Aorta (tissue), 5 donors: ENCODE data around the gene PC. TPM values are rescaled to one million over a fixed set of nuclear protein-coding genes. Genes with fewer than 3 reads are reported as not detected.

Source experiments
- ATAC-seq: fragments of 200-7000 bp; cut with Tn5 transposase; one replicate; pipeline ENCODE4 v1.9.1; 2022; ENCODE audit warnings: moderate library complexity; ENCODE audit not compliant: low FRiP score
- DNase-seq, 2 donors: peaks; one replicate each; pipeline ENCODE4 v3.0.0-alpha.2; 2020
- H3K27ac ChIP-seq, 2 donors: one replicate each; pipeline ENCODE4 v1.5.1; 2013; ENCODE audit warnings: low read length in 2 of 2, mild to moderate bottlenecking in 2 of 2, moderate library complexity in 2 of 2, control low read depth in 1 of 2, inconsistent platforms in 1 of 2, low read depth in 1 of 2
- H3K27me3 ChIP-seq, 2 donors: one replicate each; pipeline ENCODE4 v1.6.1; 2013; ENCODE audit warnings: control low read depth in 1 of 2, low read length in 1 of 2, mild to moderate bottlenecking in 1 of 2, moderate library complexity in 1 of 2; ENCODE audit not compliant: insufficient read depth in 2 of 2, control insufficient read depth in 1 of 2
- H3K36me3 ChIP-seq, 2 donors: one replicate each; pipeline ENCODE4 v1.6.1; 2013; ENCODE audit warnings: control low read depth in 1 of 2, low read length in 1 of 2, mild to moderate bottlenecking in 1 of 2; ENCODE audit not compliant: insufficient read depth in 2 of 2, control insufficient read depth in 1 of 2
- H3K4me1 ChIP-seq, 2 donors: one replicate each; pipeline ENCODE4 v1.6.1; 2013; ENCODE audit warnings: low read length in 2 of 2, control low read depth in 1 of 2, mild to moderate bottlenecking in 1 of 2, moderate library complexity in 1 of 2; ENCODE audit not compliant: insufficient read depth in 2 of 2, control insufficient read depth in 1 of 2
- H3K4me3 ChIP-seq, 2 donors: one replicate each; pipeline ENCODE4 v1.5.1; 2013; ENCODE audit warnings: low read length in 2 of 2, control low read depth in 1 of 2, mild to moderate bottlenecking in 1 of 2
- H3K9me3 ChIP-seq: one replicate; pipeline ENCODE4 v1.6.1; 2013; ENCODE audit warnings: mild to moderate bottlenecking, low read length; ENCODE audit not compliant: control insufficient read depth
- WGBS, 2 donors: extraction: QIAGEN DNeasy Blood & Tissue Kit; methylation state at CpG; one replicate each; pipeline ENCODE4 v1.1.7; 2013; 5-methylcytosine and 5-hydroxymethylcytosine counted together
- intact Hi-C, 2 donors: fragments of 100-400 bp; cut with DNase I; formaldehyde crosslinking; loops; one replicate each; pipeline versions ENCODE4 v1.14.2 to v1.15.0; 2022
- polyA plus RNA-seq, 2 donors: library from polyadenylated mRNA; stranded (reverse); fragments of 200-250 nt; gene quantifications; one replicate each; pipeline ENCODE4 v1.2.3, GENCODE V29; 2013
- total RNA-seq, 2 donors: library from RNA; stranded (reverse); fragmentation: NEBNext Ultra II Directional; extraction: Animal tissue kit (Norgen Biotek cat#: 25700); gene quantifications; one replicate each; pipeline ENCODE4 v1.2.1, GENCODE V29; 2021
- donor health status: healthy with polysubstance abuse.
- donor health status: Bipolar disorder and iron deficiency.
- donor health status: DM: no; HTN: no; CAD: no.
- donor health status: DM: no; HTN: no; CAD: no.
- donor health status: DM: yes; HTN: yes; CAD: no.

The PC gene
- total and polyA plus RNA-seq, 4 donors = 12.6 to 22.7 (median 14.8) TPM

DNA sequence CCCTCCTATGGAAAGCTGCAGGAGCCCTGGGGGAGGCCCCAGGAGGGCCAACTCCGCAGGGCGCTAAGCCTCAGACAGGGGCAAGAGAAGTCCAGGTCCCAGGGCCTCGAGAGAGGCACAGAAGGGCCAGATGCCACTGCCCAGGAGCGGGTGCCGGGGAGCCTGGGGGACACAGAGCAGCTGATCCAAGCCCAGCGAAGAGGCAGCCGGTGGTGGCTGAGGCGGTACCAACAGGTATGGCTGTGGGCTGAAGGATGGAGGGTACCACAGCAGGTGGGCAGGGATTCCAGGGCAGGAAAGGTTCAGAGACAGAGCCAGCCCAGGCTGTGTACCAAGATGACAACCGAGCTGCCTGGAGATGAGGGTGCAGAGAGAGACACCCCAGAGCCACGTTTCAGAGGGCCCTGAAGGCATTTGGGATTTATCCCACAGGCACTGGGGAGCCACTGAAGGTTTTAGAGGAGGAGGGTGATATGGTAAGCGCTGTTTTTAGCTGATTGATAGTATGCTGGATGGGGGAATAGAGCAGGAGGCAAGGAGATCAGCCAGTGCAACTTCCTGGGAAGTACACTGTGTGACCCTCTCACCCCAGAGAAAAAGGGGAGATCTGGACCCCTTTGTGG is 17.3 kb upstream of the PC start:
- peaks cover 0 to 2% of the 10 kb centered on the region in 2 donors for H3K4me1 ChIP-seq
- 69 to 78% methylated on average over 11 of the region's 11 CpGs for WGBS, 2 donors
- intact Hi-C loops = no loop called here
- no peak overlapping the region for H3K27ac ChIP-seq
- no peak for ATAC-seq
- H3K4me3 ChIP-seq = no peak overlapping the region
- no peaks in the 10 kb centered on the region for H3K27me3 ChIP-seq
- H3K36me3 ChIP-seq = no peaks in the 10 kb centered on the region
- no peaks in the 10 kb centered on the region for H3K9me3 ChIP-seq
- DNase-seq = no peak

DNA sequence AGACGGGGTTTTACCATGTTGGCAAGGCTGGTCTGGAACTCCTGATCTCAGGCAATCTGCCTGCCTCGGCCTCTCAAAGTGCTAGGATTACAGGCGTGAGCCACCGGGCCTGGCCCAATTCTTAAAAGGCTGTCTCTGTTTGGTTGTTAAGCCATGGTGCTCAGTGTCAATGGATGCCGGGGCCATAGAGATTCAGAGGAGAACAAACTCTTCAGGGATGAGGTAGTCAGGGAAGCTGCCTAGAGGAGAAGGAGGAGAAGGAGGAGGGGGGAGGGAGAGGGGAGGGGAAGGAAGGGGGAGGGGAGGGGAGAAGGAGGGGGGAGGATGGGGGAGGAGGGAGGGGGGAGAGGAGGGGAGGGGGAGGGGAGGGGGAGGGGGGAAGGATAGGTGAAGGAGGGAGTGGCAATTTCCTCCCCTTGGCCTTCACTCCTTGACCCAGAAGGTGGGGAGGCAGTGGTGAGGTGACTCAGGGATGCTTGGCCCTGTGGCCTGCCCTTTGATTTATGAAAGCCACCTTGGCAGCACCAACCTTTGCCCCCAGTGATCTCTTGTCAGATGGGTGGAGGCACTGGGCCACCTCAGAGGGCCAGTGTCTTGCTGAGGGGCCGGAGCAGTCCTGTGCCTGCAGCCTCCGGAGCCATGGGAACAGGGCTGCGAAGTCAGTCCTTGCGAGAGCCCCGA is 16.7 kb upstream of the PC start, which contains the start of gene C11orf86:
Gene C11orf86, plus strand, starts transcription at position 581 of the 681 bp plus-strand sequence. Its CDS starts 59 bp downstream, at position 640.
- Histone ChIP-seq H3K9me3 (no peaks in the 10 kb centered on the region), H3K36me3 (no peaks in the 10 kb centered on the region), H3K4me3 (no peak within 1 kb of the TSS), H3K27ac (no peak within 1 kb of the TSS), H3K27me3 (no peaks in the 10 kb centered on the region), H3K4me1 (peaks cover 0 to 2% of the 10 kb centered on the region in 2 donors)
- intact Hi-C loops = loop anchor here in 1 of 2 donors (5.0 kb wide), 1 partner anchor 133 kb away; the partner anchor contains the start of gene RCE1
- no peak for DNase-seq
- ATAC-seq = no peak
- 83 to 85% methylated on average over 10 of the region's 10 CpGs for WGBS, 2 donors

DNA sequence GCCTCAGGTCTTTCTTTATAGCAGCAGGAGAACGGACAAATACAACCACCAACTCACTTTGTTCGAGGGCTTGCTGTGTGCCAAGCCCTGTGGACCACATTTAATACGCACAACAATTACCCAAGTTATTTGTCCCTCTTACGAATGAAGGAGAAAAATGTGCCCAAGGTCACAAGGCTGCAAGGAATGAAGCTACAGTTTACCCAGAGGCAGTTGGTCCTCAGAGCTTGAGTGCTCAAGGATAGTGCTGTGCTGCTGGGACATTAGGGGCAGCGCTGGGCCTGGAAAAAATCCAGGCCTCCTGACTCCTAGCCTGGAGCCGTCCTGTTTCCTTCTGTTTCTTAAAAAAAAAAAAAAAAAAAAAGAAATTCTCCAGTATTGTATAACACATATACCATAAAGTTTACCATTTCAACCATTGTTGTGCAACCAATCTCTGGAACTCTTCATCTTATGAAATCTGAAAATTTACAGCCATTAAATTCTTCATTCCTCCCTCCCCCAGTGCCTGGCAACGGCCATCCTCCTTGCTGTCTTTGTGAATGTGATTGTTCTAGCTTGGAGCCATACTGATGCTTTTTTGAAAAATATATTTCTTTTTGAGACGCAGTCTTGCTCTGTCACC is 15.9 kb upstream of the PC start:
- Histone ChIP-seq H3K27me3 (no peaks in the 10 kb centered on the region), H3K27ac (no peak overlapping the region), H3K36me3 (no peaks in the 10 kb centered on the region), H3K4me3 (no peak overlapping the region), H3K4me1 (peaks cover 0 to 2% of the 10 kb centered on the region in 2 donors), H3K9me3 (no peaks in the 10 kb centered on the region)
- ATAC-seq (no peak), DNase-seq (no peak)
- intact Hi-C loops = loop anchor here in 1 of 2 donors (5.0 kb wide), 1 partner anchor 132 kb away; the partner anchor contains the start of gene RCE1
- 83 to 87% methylated on average over 8 of the region's 8 CpGs for WGBS, 2 donors

DNA sequence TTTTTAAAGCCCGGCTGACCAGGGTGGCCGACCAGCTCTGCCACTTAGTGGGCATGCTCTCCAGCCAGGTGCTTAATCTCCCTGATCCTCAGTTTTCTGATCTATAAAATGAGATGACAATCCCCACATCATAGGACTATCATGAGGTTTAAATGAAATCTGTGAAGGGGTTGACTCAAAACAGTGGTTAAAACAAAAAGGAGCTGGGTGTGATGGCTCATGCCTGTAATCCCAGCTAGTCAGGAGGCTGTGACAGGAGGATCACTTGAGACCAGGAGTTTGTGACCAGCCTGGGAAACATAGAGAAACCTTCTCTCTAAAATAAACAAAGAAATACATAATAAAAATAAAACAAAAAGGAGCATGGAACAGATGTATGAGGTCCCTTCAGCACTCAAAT is 13.3 kb upstream of the PC start:
- Histone ChIP-seq H3K4me3 (no peak overlapping the region), H3K36me3 (no peaks in the 10 kb centered on the region), H3K9me3 (no peaks in the 10 kb centered on the region), H3K4me1 (peaks cover 0 to 2% of the 10 kb centered on the region in 2 donors), H3K27me3 (no peaks in the 10 kb centered on the region), H3K27ac (peak overlapping the region; percentile 86 to 97)
- ATAC-seq (no peak), DNase-seq (no peak)
- 52 to 72% methylated on average over 2 of the region's 2 CpGs for WGBS, 2 donors
- intact Hi-C loops = loop anchor here in 1 of 2 donors (5.0 kb wide), 1 partner anchor 129 kb away; the partner anchor contains the start of gene RCE1

DNA sequence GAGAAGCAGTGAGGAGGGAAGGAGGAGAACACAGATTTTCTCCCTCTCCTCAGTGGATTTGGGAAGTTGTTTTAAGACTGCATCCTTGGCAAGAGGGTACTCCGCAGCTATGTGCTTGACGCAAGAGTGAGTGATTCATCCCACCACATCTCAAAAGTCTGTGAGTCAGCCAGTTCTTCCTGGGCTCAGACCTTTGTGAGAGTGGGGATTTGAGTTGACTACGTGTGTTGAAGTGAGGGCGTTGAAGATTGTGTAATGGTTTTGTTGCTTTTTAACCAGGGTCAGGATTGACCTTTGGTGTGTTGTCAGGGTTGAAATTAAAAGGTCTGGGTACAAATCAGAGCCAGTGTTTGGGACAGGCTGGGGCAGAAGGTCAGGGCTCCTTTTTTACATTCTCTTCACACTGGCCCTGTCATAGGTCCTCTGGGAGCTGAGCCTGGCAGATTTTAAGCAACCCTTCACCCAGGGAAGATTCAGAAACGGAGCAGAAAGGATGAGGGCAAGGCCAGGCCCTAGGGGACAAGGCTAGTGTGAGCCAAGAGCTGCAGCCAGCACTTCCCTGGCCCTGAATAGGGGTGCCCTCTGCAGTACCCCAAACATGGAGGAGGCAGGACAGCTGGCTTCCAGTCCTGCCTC is 12.7 kb upstream of the PC start:
- DNase-seq (peak; percentile 78 to 82), ATAC-seq (peak; percentile 93)
- 6 to 7% methylated on average over 5 of the region's 5 CpGs for WGBS, 2 donors
- Histone ChIP-seq H3K4me3 (no peak overlapping the region), H3K9me3 (no peaks in the 10 kb centered on the region), H3K27ac (peak overlapping the region; percentile 86 to 97), H3K27me3 (no peaks in the 10 kb centered on the region), H3K4me1 (peaks cover 0 to 2% of the 10 kb centered on the region in 2 donors), H3K36me3 (no peaks in the 10 kb centered on the region)
- intact Hi-C loops = loop anchor here in 1 of 2 donors (5.0 kb wide), 1 partner anchor 129 kb away; the partner anchor contains the start of gene RCE1

DNA sequence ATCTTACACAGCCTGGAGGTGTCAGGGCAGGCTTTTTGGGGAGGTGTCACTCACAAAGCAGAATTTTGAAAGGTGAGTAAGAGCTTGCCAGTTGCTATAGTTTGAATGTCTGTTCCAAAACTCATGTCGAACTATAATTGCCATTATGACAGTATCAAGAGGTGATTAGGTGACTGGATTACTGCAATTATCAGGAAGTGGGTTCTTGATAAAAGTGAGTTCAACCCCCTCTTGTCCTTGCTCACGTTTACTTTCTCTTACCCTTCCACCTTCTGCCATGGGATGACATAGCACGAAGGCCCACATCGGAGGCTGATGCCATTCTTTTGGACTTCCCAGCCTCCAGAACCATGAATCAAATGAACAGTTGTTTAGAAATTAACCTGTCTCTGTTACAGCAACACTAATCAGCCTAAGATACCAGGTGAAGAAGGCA is 12.2 kb upstream of the PC start:
- intact Hi-C loops = loop anchor here in 1 of 2 donors (5.0 kb wide), 1 partner anchor 128 kb away; the partner anchor contains the start of gene RCE1
- peak overlapping the region; percentile 76 to 96 for H3K27ac ChIP-seq
- WGBS, 2 donors = 66 to 73% methylated on average over 4 of the region's 4 CpGs

DNA sequence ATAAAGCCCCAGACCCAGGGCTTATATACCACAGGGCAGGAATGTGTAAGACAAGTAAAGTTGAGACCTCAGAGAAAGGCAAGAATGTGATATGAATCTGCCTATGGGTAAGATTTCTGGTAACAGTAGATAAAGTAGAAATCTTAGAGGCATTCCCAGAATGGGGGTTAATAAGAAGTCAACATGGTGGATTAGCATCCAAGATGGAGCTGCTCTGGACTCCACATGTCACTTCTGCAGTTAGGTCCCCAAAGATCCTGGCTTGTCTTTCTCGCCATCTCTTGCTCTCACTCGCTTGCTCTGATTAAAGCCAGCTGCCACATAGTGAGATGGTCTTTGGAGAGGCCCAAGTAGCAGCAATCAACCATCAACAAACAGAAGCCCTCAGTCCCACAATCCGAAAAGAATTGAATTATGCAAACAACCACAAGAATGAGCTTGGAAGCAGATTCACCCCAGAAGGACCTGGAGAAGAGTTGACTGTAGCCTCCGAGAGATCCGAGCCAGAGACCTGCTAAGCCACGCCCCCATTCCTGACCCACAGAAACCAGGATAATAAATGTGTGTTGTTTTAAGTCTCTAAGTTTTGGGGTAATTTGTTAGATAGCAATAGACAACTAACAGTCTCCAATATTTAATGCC is 11.5 kb upstream of the PC start:
- H3K9me3 ChIP-seq = no peaks in the 10 kb centered on the region
- DNase-seq (no peak), ATAC-seq (no peak)
- intact Hi-C loops = loop anchor here in 1 of 2 donors (5.0 kb wide), 1 partner anchor 127 kb away; the partner anchor contains the start of gene RCE1
- H3K36me3 ChIP-seq = no peaks in the 10 kb centered on the region
- H3K4me3 ChIP-seq = no peak overlapping the region
- H3K4me1 ChIP-seq = peaks cover 0 to 2% of the 10 kb centered on the region in 2 donors
- WGBS, 2 donors = 85 to 89% methylated on average over 6 of the region's 6 CpGs
- H3K27ac ChIP-seq = no peak overlapping the region
- H3K27me3 ChIP-seq = no peaks in the 10 kb centered on the region

More for the DNA sequence above, 12.2 kb upstream of the PC start:
- no peaks in the 10 kb centered on the region for H3K9me3 ChIP-seq
- no peaks in the 10 kb centered on the region for H3K36me3 ChIP-seq
- ATAC-seq (no peak), DNase-seq (no peak)
- no peaks in the 10 kb centered on the region for H3K27me3 ChIP-seq
- peaks cover 0 to 2% of the 10 kb centered on the region in 2 donors for H3K4me1 ChIP-seq
- H3K4me3 ChIP-seq = no peak overlapping the region
